Cardiac muscle cell (in vitro differentiated cells and primary cell): ENCODE data around the gene ACBD4. TPM values are rescaled to one million over a fixed set of nuclear protein-coding genes. Genes with fewer than 3 reads are reported as not detected.

Source experiments
- DNase-seq, 2 donors: peaks; one replicate each; pipeline versions ENCODE4 v3.0.0 to v3.0.0-alpha.2; 2010 to 2017; ENCODE audit warnings: low read depth in 1 of 2, low spot score in 1 of 2
- H3K27ac ChIP-seq: fragments of 200-600 bp; sonication (generic); 2 replicates; pipeline ENCODE4 v1.5.1; 2016
- H3K27me3 ChIP-seq: fragments of 200-600 bp; sonication (generic); 2 replicates; pipeline ENCODE4 v1.6.0; 2016; ENCODE audit warnings: control low read depth
- H3K36me3 ChIP-seq: fragments of 200-600 bp; sonication (generic); 2 replicates; pipeline ENCODE4 v1.5.1; 2016; ENCODE audit warnings: control low read depth
- H3K4me1 ChIP-seq: fragments of 200-600 bp; sonication (generic); 2 replicates; pipeline ENCODE4 v1.8.1; 2017; ENCODE audit warnings: low read depth, mild to moderate bottlenecking, mixed run types
- H3K4me3 ChIP-seq: fragments of 200-600 bp; sonication (generic); 2 replicates; pipeline ENCODE4 v1.5.1; 2016; ENCODE audit warnings: mild to moderate bottlenecking
- H3K9me3 ChIP-seq: fragments of 200-600 bp; sonication (generic); 2 replicates; pipeline ENCODE4 v1.5.1; 2017; ENCODE audit warnings: low read depth, mild to moderate bottlenecking, control low read depth
- polyA plus RNA-seq: library from polyadenylated mRNA; unstranded; fragments of >200 nt; fragmentation: Nextera tagmentation; extraction: Ambion mirVana; gene quantifications from 2 replicates; pipeline ENCODE4 v1.2.1, GENCODE V29; 2016
- total RNA-seq: library from RNA; depleted of rRNA; stranded (reverse); fragments of >200 nt; gene quantifications from 2 replicates; pipeline ENCODE4 v1.2.3, GENCODE V29; 2016
- TF ChIP-seq, protein P1 (sequence below): IDR thresholded peaks from 2 replicates; pipeline ENCODE4 v1.5.1; 2012; ENCODE audit warnings: low read depth, mild to moderate bottlenecking, low read length

The ACBD4 gene
- total and polyA plus RNA-seq, 2 experiments from 2014 or later = 20.5 to 29.3 TPM

DNA sequence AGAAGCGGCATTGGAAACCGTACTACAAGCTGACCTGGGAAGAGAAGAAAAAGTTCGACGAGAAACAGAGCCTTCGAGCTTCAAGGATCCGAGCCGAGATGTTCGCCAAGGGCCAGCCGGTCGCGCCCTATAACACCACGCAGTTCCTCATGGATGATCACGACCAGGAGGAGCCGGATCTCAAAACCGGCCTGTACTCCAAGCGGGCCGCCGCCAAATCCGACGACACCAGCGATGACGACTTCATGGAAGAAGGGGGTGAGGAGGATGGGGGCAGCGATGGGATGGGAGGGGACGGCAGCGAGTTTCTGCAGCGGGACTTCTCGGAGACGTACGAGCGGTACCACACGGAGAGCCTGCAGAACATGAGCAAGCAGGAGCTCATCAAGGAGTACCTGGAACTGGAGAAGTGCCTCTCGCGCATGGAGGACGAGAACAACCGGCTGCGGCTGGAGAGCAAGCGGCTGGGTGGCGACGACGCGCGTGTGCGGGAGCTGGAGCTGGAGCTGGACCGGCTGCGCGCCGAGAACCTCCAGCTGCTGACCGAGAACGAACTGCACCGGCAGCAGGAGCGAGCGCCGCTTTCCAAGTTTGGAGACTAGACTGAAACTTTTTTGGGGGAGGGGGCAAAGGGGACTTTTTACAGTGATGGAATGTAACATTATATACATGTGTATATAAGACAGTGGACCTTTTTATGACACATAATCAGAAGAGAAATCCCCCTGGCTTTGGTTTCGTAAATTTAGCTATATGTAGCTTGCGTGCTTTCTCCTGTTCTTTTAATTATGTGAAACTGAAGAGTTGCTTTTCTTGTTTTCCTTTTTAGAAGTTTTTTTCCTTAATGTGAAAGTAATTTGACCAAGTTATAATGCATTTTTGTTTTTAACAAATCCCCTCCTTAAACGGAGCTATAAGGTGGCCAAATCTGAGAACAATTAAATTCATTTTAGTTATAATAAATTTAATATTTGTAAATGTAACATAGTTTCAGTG is 14.5 kb downstream of the ACBD4 start:
- peak; percentile 65 to 76 for DNase-seq
- Histone ChIP-seq H3K27me3 (no peaks in the 10 kb centered on the region), H3K9me3 (no peaks in the 10 kb centered on the region), H3K4me1 (peaks cover 7% of the 10 kb centered on the region), H3K27ac (peak overlapping the region; percentile 88), H3K36me3 (no peaks in the 10 kb centered on the region), H3K4me3 (peak overlapping the region; percentile 66)
- TF ChIP-seq, protein P1, sequence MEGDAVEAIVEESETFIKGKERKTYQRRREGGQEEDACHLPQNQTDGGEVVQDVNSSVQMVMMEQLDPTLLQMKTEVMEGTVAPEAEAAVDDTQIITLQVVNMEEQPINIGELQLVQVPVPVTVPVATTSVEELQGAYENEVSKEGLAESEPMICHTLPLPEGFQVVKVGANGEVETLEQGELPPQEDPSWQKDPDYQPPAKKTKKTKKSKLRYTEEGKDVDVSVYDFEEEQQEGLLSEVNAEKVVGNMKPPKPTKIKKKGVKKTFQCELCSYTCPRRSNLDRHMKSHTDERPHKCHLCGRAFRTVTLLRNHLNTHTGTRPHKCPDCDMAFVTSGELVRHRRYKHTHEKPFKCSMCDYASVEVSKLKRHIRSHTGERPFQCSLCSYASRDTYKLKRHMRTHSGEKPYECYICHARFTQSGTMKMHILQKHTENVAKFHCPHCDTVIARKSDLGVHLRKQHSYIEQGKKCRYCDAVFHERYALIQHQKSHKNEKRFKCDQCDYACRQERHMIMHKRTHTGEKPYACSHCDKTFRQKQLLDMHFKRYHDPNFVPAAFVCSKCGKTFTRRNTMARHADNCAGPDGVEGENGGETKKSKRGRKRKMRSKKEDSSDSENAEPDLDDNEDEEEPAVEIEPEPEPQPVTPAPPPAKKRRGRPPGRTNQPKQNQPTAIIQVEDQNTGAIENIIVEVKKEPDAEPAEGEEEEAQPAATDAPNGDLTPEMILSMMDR = no peak

DNA sequence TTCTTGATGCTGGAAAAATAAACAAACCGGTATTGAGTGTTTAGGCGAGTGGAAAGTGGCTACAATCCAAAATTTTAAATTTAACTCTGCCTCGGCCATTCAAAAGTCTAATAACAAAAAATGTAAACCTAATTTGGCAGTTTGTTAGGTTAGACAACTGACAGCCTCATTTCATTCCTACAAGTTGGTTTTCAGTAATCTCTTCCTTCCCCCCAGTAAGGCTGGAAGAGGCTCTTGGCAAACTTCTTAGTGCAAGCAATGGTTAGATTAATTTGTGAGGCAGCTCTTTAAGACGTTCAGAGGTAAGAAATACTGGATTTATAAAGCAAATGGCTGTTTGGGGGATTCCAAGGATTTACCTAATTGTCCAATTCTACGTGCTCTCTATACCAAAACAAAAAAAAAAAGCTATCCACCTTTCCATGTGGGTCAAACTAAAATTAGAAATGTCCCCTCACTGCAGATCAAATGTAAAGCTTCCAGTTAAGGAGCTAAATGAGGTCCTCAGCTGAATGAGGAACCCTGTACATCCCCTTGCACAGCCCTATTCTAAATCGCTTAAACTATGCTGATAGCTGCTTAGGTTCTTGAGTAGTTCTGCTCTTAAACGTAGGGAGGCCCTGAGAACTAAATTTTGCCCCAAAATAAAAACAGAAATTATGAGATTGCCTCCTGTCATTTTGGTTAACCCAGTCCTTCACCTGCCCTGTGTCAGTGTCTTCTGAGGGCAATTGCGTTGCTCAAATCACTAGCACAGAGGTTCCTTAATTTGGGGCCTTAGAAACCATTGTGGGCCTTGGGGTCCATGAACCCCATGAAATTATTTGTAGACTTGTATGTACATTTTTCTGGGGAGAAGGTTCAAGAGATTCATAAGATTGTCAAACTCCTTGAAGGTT is 15.7 kb downstream of the ACBD4 start:
- H3K27ac ChIP-seq = peak overlapping the region; percentile 88

DNA sequence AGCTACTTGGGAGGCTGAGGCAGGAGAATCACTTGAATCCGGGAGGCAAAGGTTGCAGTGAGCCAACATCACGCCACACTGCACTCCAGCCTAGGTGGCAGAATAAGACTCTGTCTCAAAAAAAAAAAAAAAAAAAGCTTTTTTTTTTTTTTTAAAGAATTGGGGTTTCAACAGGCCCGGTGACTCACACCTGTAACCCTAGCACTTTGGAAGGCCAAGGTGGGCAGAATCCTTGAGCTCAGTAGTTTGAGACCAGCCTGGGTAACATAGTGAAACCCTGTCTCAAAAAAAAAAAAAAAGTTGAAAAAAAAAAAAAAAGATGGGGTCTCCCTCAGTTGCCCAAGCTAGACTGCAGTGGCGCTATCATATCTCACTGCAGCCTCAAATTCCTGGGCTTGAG is 19.5 kb downstream of the ACBD4 start:
- TF ChIP-seq, protein P1 = no peak
- DNase-seq = no peak
- no peaks in the 10 kb centered on the region for H3K27me3 ChIP-seq
- H3K36me3 ChIP-seq = no peaks in the 10 kb centered on the region
- H3K27ac ChIP-seq = peak overlapping the region; percentile 81
- H3K4me1 ChIP-seq = peaks cover 27% of the 10 kb centered on the region
- H3K4me3 ChIP-seq = no peak overlapping the region
- H3K9me3 ChIP-seq = no peaks in the 10 kb centered on the region

More for the DNA sequence above, 15.7 kb downstream of the ACBD4 start:
- no peak for DNase-seq
- Histone ChIP-seq H3K27me3 (no peaks in the 10 kb centered on the region), H3K36me3 (no peaks in the 10 kb centered on the region), H3K4me3 (peak overlapping the region; percentile 66), H3K9me3 (no peaks in the 10 kb centered on the region), H3K4me1 (peaks cover 13% of the 10 kb centered on the region)
- TF ChIP-seq, protein P1 = no peak

DNA sequence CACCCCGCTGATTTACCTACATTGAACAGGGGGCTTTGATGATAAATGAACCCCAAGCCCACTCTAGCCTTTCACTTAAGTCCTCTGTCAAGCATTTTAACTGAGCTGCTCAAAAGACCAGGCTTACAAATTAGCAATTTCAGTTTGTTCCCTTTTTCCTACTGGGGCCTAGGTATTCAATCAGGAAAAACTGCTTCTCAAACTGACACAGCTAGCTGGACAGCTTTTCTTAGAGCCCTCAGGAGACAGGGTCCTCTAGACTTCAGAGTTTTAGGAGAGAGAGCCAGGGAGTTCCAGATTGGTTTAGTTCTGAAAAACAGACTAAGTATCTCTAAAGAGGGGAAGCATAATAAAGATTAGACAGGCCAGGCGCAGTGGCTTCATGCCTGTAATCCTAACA is 20.0 kb downstream of the ACBD4 start:
- H3K36me3 ChIP-seq = no peaks in the 10 kb centered on the region
- H3K4me3 ChIP-seq = no peak overlapping the region
- no peak for DNase-seq
- H3K27ac ChIP-seq = peak overlapping the region; percentile 81
- no peaks in the 10 kb centered on the region for H3K27me3 ChIP-seq
- TF ChIP-seq, protein P1 = no peak
- H3K9me3 ChIP-seq = no peaks in the 10 kb centered on the region
- peaks cover 29% of the 10 kb centered on the region for H3K4me1 ChIP-seq

DNA sequence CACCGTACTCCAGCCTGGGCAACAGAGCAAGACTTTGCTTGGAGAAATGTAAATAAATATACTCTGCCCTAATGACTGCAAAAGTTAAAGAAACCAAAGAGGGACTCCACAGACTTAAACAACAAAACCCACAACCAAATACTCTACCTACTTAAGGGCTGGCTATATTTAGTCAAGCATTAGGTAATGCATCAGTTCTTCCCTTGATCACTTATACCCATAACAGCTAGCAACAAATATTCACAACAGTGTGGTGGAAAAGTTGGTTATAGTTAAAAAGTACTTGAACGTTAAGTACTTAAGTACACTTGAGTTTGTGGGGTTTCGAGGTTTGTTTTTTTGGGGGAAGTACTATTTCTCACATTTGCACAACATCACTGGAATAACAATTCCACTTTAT is 20.8 kb downstream of the ACBD4 start:
- Histone ChIP-seq H3K36me3 (no peaks in the 10 kb centered on the region), H3K27ac (peak overlapping the region; percentile 81), H3K27me3 (no peaks in the 10 kb centered on the region), H3K4me1 (peaks cover 29% of the 10 kb centered on the region), H3K4me3 (no peak overlapping the region), H3K9me3 (no peaks in the 10 kb centered on the region)
- TF ChIP-seq, protein P1 = no peak
- no peak for DNase-seq
